ENCODE measurements around the gene GATAD2A. TPM values are rescaled to one million over a fixed set of nuclear protein-coding genes. Genes with fewer than 3 reads are reported as not detected.

Gene GATAD2A
- total RNA-seq, 1 donor from 2014 or later: 102 TPM

- no peak overlapping the region for H3K27ac Mint-ChIP-seq
- no peaks in the 10 kb centered on the region for H3K4me1 Mint-ChIP-seq (ENCODE audit: unreplicated experiment)
- peaks cover 3% of the 10 kb centered on the region for H3K27me3 Mint-ChIP-seq
- H3K36me3 Mint-ChIP-seq: no peaks in the 10 kb centered on the region
- TF ChIP-seq, protein P1, sequence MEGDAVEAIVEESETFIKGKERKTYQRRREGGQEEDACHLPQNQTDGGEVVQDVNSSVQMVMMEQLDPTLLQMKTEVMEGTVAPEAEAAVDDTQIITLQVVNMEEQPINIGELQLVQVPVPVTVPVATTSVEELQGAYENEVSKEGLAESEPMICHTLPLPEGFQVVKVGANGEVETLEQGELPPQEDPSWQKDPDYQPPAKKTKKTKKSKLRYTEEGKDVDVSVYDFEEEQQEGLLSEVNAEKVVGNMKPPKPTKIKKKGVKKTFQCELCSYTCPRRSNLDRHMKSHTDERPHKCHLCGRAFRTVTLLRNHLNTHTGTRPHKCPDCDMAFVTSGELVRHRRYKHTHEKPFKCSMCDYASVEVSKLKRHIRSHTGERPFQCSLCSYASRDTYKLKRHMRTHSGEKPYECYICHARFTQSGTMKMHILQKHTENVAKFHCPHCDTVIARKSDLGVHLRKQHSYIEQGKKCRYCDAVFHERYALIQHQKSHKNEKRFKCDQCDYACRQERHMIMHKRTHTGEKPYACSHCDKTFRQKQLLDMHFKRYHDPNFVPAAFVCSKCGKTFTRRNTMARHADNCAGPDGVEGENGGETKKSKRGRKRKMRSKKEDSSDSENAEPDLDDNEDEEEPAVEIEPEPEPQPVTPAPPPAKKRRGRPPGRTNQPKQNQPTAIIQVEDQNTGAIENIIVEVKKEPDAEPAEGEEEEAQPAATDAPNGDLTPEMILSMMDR (conservative IDR thresholded peaks at IDR 0.05): no peak
- DNase-seq (ENCODE audit: extremely low spot score, unreplicated experiment): no peak
- no peak overlapping the region for H3K4me3 Mint-ChIP-seq
- H3K9me3 Mint-ChIP-seq: no peaks in the 10 kb centered on the region
Measured at GRCh38 chr19:19550485-19550929, 145.0 kb downstream of the GATAD2A start.

- no peaks in the 10 kb centered on the region for H3K9me3 Mint-ChIP-seq
- H3K4me1 Mint-ChIP-seq (ENCODE audit: unreplicated experiment): no peaks in the 10 kb centered on the region
- TF ChIP-seq, protein P1 (conservative IDR thresholded peaks at IDR 0.05): no peak
- no peaks in the 10 kb centered on the region for H3K36me3 Mint-ChIP-seq
- peaks cover 3% of the 10 kb centered on the region for H3K27me3 Mint-ChIP-seq
- no peak overlapping the region for H3K4me3 Mint-ChIP-seq
- no peak for DNase-seq (ENCODE audit: extremely low spot score, unreplicated experiment)
- no peak overlapping the region for H3K27ac Mint-ChIP-seq
Measured at GRCh38 chr19:19550972-19551852, 145.7 kb downstream of the GATAD2A start.

GRCh38 chr19:19551853-19552192, 146.3 kb downstream of the GATAD2A start:
- Mint-ChIP-seq H3K4me3 (no peak overlapping the region), H3K9me3 (no peaks in the 10 kb centered on the region), H3K4me1 (ENCODE audit: unreplicated experiment) (no peaks in the 10 kb centered on the region), H3K36me3 (no peaks in the 10 kb centered on the region), H3K27me3 (peaks cover 3% of the 10 kb centered on the region), H3K27ac (no peak overlapping the region)
- TF ChIP-seq, protein P1 (conservative IDR thresholded peaks at IDR 0.05): no peak
- no peak for DNase-seq (ENCODE audit: extremely low spot score, unreplicated experiment)

DNA sequence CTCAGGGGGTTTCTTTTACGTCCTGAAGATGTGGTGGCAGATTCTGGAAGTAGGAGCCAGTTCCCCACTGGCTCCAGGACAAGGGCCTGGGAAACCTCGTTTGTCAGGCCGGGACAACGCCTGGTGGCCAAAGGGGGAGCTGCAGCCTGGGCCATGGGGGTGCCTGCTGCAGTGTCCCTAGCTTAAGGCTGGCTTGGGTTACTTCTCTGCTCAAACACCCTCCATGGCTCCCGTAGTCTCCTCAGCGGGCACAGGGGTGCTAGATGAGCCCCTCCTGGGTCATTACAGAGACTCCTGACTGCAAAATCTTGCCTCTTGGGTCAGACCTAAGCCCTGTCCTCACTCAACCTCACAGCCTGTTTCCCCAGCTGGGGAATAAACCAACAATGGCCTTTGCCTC, 147.3 kb downstream of the GATAD2A start:
- Mint-ChIP-seq H3K4me1 (ENCODE audit: unreplicated experiment) (no peaks in the 10 kb centered on the region), H3K27ac (no peak overlapping the region), H3K9me3 (no peaks in the 10 kb centered on the region), H3K27me3 (peaks cover 3% of the 10 kb centered on the region), H3K36me3 (no peaks in the 10 kb centered on the region), H3K4me3 (no peak overlapping the region)
- TF ChIP-seq, protein P1 (conservative IDR thresholded peaks at IDR 0.05): peak; percentile 76
- no peak for DNase-seq (ENCODE audit: extremely low spot score, unreplicated experiment)

DNA sequence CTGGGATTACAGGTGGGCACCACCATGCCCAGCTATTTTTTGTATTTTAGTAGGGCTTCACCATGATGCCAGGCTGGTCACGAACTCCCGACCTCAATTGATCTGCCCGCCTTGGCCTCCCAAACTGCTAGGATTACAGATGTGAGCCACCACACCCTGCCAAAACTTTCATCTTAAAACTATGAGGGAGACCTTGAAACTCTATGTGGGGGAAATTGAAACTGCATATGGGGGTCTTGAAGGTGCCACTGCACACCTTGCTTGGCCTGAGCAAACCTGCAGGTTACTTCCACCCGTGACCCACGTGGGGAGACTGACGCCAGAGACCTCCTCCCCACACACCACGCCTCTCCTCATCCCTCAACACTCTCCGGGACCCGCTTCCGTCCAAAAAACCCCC, 148.2 kb downstream of the GATAD2A start:
- Mint-ChIP-seq H3K36me3 (no peaks in the 10 kb centered on the region), H3K27me3 (peaks cover 3% of the 10 kb centered on the region), H3K27ac (no peak overlapping the region), H3K4me1 (ENCODE audit: unreplicated experiment) (no peaks in the 10 kb centered on the region), H3K9me3 (no peaks in the 10 kb centered on the region), H3K4me3 (no peak overlapping the region)
- TF ChIP-seq, protein P1 (conservative IDR thresholded peaks at IDR 0.05): no peak
- no peak for DNase-seq (ENCODE audit: extremely low spot score, unreplicated experiment)

All from type B pancreatic cell (in vitro differentiated cells).